Astrocyte (in vitro differentiated cells and primary cell): ENCODE data around the gene SETD1B.

Experiments used
- EZH2 ChIP-seq: IDR thresholded peaks from 2 replicates; pipeline ENCODE4 v1.6.1; 2012; ENCODE audit warnings: mild to moderate bottlenecking, low read length, inconsistent platforms; ENCODE audit not compliant: insufficient read depth
- TF ChIP-seq, protein P1 (sequence below): IDR thresholded peaks from 2 replicates; pipeline ENCODE4 v1.5.1; 2011; ENCODE audit warnings: low read depth, mild to moderate bottlenecking, inconsistent platforms, low read length, moderate library complexity; ENCODE audit not compliant: insufficient read depth

DNA sequence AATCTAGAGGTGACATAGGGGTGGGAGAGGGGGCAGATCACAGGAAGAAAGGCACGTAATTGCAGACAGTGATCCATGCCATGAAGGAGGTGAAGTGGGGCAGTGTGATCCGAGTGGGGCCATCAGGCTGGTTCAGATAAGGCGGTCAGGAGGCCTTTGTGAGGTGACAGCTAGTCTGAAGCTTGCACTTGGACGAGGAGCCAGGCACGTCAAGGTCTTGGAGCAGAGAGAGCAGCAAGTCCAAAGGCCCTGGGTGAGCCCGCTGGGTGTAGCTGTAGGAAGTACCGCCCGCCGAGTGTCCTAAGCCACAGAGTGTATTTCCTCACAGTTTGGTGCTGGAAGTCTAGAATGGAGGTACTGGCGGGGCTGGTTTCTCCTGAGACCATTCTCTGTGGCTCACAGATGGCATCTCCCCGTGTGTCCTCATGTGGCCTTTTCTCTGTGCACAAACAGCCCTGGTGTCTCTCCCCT lies 33.9 kb upstream of the SETD1B start:
- TF ChIP-seq, protein P1, sequence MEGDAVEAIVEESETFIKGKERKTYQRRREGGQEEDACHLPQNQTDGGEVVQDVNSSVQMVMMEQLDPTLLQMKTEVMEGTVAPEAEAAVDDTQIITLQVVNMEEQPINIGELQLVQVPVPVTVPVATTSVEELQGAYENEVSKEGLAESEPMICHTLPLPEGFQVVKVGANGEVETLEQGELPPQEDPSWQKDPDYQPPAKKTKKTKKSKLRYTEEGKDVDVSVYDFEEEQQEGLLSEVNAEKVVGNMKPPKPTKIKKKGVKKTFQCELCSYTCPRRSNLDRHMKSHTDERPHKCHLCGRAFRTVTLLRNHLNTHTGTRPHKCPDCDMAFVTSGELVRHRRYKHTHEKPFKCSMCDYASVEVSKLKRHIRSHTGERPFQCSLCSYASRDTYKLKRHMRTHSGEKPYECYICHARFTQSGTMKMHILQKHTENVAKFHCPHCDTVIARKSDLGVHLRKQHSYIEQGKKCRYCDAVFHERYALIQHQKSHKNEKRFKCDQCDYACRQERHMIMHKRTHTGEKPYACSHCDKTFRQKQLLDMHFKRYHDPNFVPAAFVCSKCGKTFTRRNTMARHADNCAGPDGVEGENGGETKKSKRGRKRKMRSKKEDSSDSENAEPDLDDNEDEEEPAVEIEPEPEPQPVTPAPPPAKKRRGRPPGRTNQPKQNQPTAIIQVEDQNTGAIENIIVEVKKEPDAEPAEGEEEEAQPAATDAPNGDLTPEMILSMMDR, result no peak
- no peak for TF ChIP-seq EZH2
